Breast epithelium (tissue), 4 donors: ENCODE measurements around the gene SEC16A. TPM values are rescaled to one million over a fixed set of nuclear protein-coding genes. Genes with fewer than 3 reads are reported as not detected.

Experiments
- DNase-seq, 2 donors: peaks; one replicate each; pipeline ENCODE4 v3.0.0-alpha.2; 2019; ENCODE audit warnings: low spot score in 2 of 2
- H3K27ac ChIP-seq, 2 donors: fragments of 200-600 bp; sonication (generic) in 1 of 2; one replicate each; pipeline ENCODE4 v1.5.1; 2016 to 2019; ENCODE audit warnings: mild to moderate bottlenecking in 1 of 2
- H3K27me3 ChIP-seq, 2 donors: fragments of 200-600 bp; sonication (generic) in 1 of 2; one replicate each; pipeline versions ENCODE4 v1.5.1 to v1.6.0; 2017 to 2019; ENCODE audit warnings: control low read depth in 1 of 2, mild to moderate bottlenecking in 1 of 2
- H3K36me3 ChIP-seq: fragments of 200-600 bp; one replicate; pipeline ENCODE4 v1.5.1; 2019
- H3K4me1 ChIP-seq, 2 donors: fragments of 200-600 bp; sonication (generic); one replicate each; pipeline ENCODE4 v1.5.1; 2016 to 2019; ENCODE audit warnings: control low read depth in 1 of 2
- H3K4me3 ChIP-seq, 3 donors: fragments of 200-600 bp; sonication (generic); 1 replicate in 2 of 3; 2 replicates in 1 of 3; pipeline ENCODE4 v1.5.1; 2016 to 2019; ENCODE audit warnings: mild to moderate bottlenecking in 3 of 3, moderate library complexity in 2 of 3
- H3K9me3 ChIP-seq, 2 donors: fragments of 200-600 bp; sonication (generic) in 1 of 2; one replicate each; pipeline ENCODE4 v1.5.1; 2016 to 2019; ENCODE audit warnings: control low read depth in 1 of 2
- CTCF ChIP-seq, 3 donors: fragments of 450-650 bp; IDR thresholded peaks; one replicate each; pipeline ENCODE4 v1.5.1; 2016 to 2017; ENCODE audit warnings: antibody characterized with exemption in 3 of 3, mild to moderate bottlenecking in 3 of 3, moderate library complexity in 3 of 3
- POLR2A ChIP-seq: fragments of 450-650 bp; IDR thresholded peaks from one replicate; pipeline ENCODE4 v1.6.1; 2016; ENCODE audit warnings: antibody characterized with exemption, mild to moderate bottlenecking, moderate library complexity
- POLR2AphosphoS5 ChIP-seq, 3 donors: sonication (generic); formaldehyde crosslinking; IDR thresholded peaks; one replicate each; pipeline ENCODE4 v1.6.1; 2017; ENCODE audit warnings: antibody characterized with exemption in 3 of 3
- intact Hi-C: fragments of 100-400 bp; cut with DNase I; formaldehyde crosslinking; loops from one replicate; pipeline ENCODE4 v1.15.1; 2023; ENCODE audit warnings: low total_unique reads
- total RNA-seq, 3 donors: library from RNA; depleted of rRNA; stranded (reverse); fragments of >200 nt; gene quantifications; one replicate each; pipeline ENCODE4 v1.1.0, GENCODE V29; 2016

SEC16A gene
- total RNA-seq, 3 donors from 2014 or later = 41.9 to 55.1 (median 42.9) TPM

DNA sequence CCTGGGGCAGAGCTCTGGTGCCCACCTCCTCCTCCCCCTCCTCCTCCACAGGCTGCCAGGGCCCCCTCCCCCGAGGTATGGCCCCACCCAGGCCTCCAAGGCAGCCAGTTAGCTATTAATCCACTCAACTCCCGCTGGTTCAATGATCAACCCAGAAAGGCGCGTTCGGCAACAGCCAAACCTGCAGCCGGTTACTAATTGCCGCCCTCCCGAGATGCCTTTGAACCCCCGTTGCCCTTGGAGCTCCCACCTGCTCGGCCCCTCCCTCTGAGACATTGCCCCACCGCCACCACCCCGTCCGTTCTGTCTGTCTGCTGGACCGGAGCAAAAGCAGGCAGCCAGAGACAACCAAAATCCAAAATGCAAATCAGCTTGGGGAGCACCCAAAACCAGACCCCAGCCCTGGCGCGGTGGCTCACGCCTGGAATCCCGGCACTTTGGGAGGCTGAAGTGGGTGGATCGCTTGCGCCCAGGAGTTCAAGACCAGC lies 37.3 kb upstream of the SEC16A start:
- H3K9me3 ChIP-seq = no peaks in the 10 kb centered on the region
- no peak overlapping the region for H3K4me3 ChIP-seq
- H3K27ac ChIP-seq = no peak overlapping the region
- H3K36me3 ChIP-seq = no peaks in the 10 kb centered on the region
- no peaks in the 10 kb centered on the region for H3K4me1 ChIP-seq
- DNase-seq = no peak
- no peaks in the 10 kb centered on the region for H3K27me3 ChIP-seq
- intact Hi-C loops = no loop called here
- no peak for TF ChIP-seq CTCF (IDR thresholded peaks at IDR 0.05)
- no peak for TF ChIP-seq POLR2A
- no peak for TF ChIP-seq POLR2AphosphoS5 (IDR thresholded peaks at IDR 0.05)

DNA sequence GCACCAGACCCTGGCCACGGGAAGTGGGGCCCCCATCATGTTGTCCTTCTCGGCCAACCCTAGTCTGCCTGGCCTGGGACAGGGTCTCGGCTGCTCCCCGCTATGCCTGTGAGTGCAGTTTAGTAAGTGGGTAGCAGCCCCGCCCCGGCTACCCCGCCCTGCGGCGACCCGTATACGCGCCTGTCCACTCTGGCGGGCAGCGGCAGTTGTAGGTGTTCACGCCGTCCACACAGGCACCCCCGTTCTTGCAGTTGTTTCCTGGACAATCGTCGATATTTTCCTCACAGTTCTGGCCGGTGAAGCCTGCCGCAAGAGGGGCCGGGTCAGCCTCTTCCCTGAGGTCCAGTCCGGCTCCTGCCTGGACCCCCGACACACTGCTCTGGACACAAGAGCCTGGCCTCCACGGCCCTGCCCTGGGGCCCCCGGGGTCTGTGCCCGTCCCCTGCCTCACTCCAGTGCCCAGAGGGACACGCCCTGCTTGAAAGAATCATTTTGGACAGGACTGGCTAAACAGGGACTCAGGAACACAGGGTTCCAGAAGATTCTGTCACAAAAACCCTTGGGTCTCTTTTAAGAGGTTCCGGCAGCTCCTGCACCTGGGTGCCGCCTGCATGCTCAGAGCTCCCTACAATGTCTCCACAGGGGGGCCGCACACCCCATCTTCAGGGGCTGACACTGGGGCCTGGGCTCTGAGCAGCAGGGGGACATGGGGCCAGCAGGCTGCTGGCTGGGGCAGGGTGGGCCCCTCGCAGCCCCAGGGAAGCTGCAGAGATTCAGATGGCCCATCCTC lies 36.6 kb upstream of the SEC16A start:
- Histone ChIP-seq H3K27me3 (no peaks in the 10 kb centered on the region), H3K9me3 (no peaks in the 10 kb centered on the region), H3K4me3 (no peak overlapping the region), H3K4me1 (no peaks in the 10 kb centered on the region), H3K36me3 (no peaks in the 10 kb centered on the region), H3K27ac (no peak overlapping the region)
- intact Hi-C loops = no loop called here
- TF ChIP-seq POLR2AphosphoS5 (IDR thresholded peaks at IDR 0.05) (no peak), CTCF (IDR thresholded peaks at IDR 0.05) (no peak), POLR2A (no peak)
- no peak for DNase-seq

GRCh38 chr9:136518623-136519022 lies 35.8 kb upstream of the SEC16A start:
- no peaks in the 10 kb centered on the region for H3K27me3 ChIP-seq
- no peaks in the 10 kb centered on the region for H3K9me3 ChIP-seq
- no peaks in the 10 kb centered on the region for H3K36me3 ChIP-seq
- intact Hi-C loops = no loop called here
- no peak overlapping the region for H3K27ac ChIP-seq
- H3K4me3 ChIP-seq = no peak overlapping the region
- TF ChIP-seq POLR2A (no peak), CTCF (IDR thresholded peaks at IDR 0.05) (no peak), POLR2AphosphoS5 (IDR thresholded peaks at IDR 0.05) (no peak)
- no peaks in the 10 kb centered on the region for H3K4me1 ChIP-seq
- no peak for DNase-seq

- no peak overlapping the region for H3K27ac ChIP-seq
Measured at GRCh38 chr9:136517950-136518349, 35.1 kb upstream of the SEC16A start.

More at GRCh38 chr9:136517950-136518349, 35.1 kb upstream of the SEC16A start:
- Histone ChIP-seq H3K9me3 (no peaks in the 10 kb centered on the region), H3K27me3 (no peaks in the 10 kb centered on the region), H3K4me1 (no peaks in the 10 kb centered on the region), H3K36me3 (no peaks in the 10 kb centered on the region), H3K4me3 (no peak overlapping the region)
- DNase-seq = no peak
- intact Hi-C loops = no loop called here
- TF ChIP-seq POLR2AphosphoS5 (IDR thresholded peaks at IDR 0.05) = no peak
- no peak for TF ChIP-seq POLR2A
- TF ChIP-seq CTCF (IDR thresholded peaks at IDR 0.05) = no peak
